Nephron progenitor cell (in vitro differentiated cells): ENCODE measurements around the gene LARGE1.

Experiments used
- DNase-seq: peaks from one replicate; pipeline ENCODE4 v3.0.0; 2021
- H3K27ac Mint-ChIP-seq: 2 replicates; pipeline ENCODE4 v1.8.0; 2021; ENCODE audit warnings: mild to moderate bottlenecking, moderate library complexity, mixed read lengths
- H3K27me3 Mint-ChIP-seq: 2 replicates; pipeline ENCODE4 v1.8.0; 2021; ENCODE audit warnings: mild to moderate bottlenecking, low read depth, mixed read lengths; ENCODE audit not compliant: poor library complexity
- H3K36me3 Mint-ChIP-seq: 2 replicates; pipeline ENCODE4 v1.8.0; 2021; ENCODE audit warnings: low read depth, mixed read lengths
- H3K4me1 Mint-ChIP-seq: 2 replicates; pipeline ENCODE4 v1.8.0; 2021; ENCODE audit warnings: mixed read lengths
- H3K4me3 Mint-ChIP-seq: 2 replicates; pipeline ENCODE4 v1.8.0; 2021; ENCODE audit warnings: mild to moderate bottlenecking, moderate library complexity, mixed read lengths
- H3K9me3 Mint-ChIP-seq: 2 replicates; pipeline ENCODE4 v1.8.0; 2021; ENCODE audit warnings: mild to moderate bottlenecking, moderate library complexity, mixed read lengths
- TF ChIP-seq, protein P1 (sequence below): fragments of 200-600 bp; sonication (generic); IDR thresholded peaks from 2 replicates; pipeline ENCODE4 v1.5.0; 2021; ENCODE audit warnings: antibody characterized with exemption

LARGE1 gene

DNA sequence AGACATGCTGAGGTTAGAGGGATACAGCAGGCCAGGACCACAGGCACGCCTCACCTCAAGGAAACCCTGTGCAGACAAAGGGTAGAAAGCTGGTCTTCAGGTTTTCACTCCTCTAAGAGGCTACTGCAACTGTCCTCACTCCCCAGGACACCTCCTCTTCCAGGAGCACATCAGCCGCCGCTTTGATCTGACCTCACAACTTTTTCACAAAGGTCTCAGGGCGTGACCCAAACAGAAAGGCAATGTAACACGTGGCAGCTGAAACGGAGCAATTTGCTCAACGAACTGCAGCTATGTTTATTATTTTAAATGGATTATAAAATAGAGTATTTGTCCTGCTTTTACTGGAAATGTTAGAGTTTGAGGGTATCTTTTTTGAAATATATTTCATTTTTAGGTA, 46.1 kb downstream of the LARGE1 start:
- DNase-seq: no peak
- Mint-ChIP-seq H3K36me3 (no peaks in the 10 kb centered on the region), H3K4me1 (peaks cover 56% of the 10 kb centered on the region), H3K9me3 (no peaks in the 10 kb centered on the region), H3K4me3 (no peak overlapping the region), H3K27ac (peak overlapping the region; percentile 43), H3K27me3 (peaks cover 3% of the 10 kb centered on the region)
- TF ChIP-seq, protein P1, sequence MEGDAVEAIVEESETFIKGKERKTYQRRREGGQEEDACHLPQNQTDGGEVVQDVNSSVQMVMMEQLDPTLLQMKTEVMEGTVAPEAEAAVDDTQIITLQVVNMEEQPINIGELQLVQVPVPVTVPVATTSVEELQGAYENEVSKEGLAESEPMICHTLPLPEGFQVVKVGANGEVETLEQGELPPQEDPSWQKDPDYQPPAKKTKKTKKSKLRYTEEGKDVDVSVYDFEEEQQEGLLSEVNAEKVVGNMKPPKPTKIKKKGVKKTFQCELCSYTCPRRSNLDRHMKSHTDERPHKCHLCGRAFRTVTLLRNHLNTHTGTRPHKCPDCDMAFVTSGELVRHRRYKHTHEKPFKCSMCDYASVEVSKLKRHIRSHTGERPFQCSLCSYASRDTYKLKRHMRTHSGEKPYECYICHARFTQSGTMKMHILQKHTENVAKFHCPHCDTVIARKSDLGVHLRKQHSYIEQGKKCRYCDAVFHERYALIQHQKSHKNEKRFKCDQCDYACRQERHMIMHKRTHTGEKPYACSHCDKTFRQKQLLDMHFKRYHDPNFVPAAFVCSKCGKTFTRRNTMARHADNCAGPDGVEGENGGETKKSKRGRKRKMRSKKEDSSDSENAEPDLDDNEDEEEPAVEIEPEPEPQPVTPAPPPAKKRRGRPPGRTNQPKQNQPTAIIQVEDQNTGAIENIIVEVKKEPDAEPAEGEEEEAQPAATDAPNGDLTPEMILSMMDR: no peak

DNA sequence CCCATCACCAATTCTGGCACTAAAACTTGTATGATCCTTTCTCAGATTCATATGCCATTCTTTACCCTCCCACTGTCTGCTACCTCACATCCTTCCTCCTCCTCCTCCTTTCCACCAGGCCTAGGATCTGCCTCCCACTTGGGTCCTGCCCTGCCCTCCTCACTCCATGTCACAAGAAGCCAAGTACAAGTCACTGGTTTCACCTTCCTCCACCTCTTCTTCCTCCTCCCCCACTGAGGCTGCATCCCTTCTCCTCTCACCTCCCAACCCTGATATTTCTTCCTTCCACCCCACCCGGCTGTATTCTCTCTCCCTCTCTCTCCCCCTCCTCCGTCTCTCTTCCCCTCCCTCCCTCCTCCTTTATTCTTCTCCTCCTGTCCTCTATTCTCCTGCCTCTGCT, 46.6 kb downstream of the LARGE1 start:
- H3K4me1 Mint-ChIP-seq: peaks cover 56% of the 10 kb centered on the region
- peak overlapping the region; percentile 71 for H3K27ac Mint-ChIP-seq
- no peaks in the 10 kb centered on the region for H3K9me3 Mint-ChIP-seq
- DNase-seq: no peak
- peak overlapping the region; percentile 4 for H3K4me3 Mint-ChIP-seq
- no peaks in the 10 kb centered on the region for H3K36me3 Mint-ChIP-seq
- H3K27me3 Mint-ChIP-seq: peaks cover 3% of the 10 kb centered on the region
- TF ChIP-seq, protein P1: no peak

DNA sequence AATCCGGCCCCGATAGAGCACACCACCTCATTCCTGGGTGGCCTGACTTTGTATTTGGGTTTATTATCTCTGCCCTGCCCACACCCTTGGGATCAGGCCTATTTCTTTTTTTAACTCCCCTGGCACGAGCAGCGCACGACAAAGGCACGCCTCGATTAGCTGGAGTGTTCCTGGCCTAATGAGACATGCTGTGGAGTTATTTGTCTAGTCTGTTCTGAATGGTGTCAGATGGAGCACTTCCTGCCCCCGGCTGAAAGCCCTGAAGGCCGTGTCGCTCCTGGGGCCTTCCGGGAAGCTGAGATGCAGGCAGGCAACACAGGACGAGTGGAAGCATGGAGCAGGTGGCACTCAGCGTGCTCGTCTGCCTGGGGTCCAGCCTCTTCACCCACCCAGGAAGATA, 47.1 kb downstream of the LARGE1 start:
- H3K27ac Mint-ChIP-seq: peak overlapping the region; percentile 71
- peak overlapping the region; percentile 4 for H3K4me3 Mint-ChIP-seq
- no peaks in the 10 kb centered on the region for H3K36me3 Mint-ChIP-seq
- H3K9me3 Mint-ChIP-seq: no peaks in the 10 kb centered on the region
- peaks cover 56% of the 10 kb centered on the region for H3K4me1 Mint-ChIP-seq
- TF ChIP-seq, protein P1: no peak
- DNase-seq: no peak
- peaks cover 3% of the 10 kb centered on the region for H3K27me3 Mint-ChIP-seq

DNA sequence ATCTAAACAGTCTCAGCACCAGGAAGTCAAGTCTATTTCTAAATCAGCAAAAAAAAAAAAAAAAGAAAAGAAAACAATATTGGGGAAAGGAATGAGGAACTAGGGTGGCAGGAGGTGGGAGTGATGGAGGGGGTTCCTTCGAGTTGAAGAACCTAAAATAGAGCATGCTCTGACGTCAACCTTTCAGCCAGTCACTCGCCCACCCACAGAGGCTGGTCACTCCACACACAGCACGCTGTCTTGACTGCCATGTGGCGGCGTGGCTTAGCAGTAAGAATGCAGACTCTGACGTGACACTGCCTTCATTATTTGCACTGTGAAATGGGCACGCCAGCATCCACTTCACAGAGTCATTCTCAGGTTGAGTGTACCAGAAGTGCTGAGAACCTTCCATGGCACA, 48.3 kb downstream of the LARGE1 start:
- Mint-ChIP-seq H3K4me1 (peaks cover 53% of the 10 kb centered on the region), H3K36me3 (no peaks in the 10 kb centered on the region), H3K27me3 (peaks cover 3% of the 10 kb centered on the region), H3K27ac (no peak overlapping the region), H3K9me3 (no peaks in the 10 kb centered on the region), H3K4me3 (no peak overlapping the region)
- DNase-seq: no peak
- TF ChIP-seq, protein P1: no peak

DNA sequence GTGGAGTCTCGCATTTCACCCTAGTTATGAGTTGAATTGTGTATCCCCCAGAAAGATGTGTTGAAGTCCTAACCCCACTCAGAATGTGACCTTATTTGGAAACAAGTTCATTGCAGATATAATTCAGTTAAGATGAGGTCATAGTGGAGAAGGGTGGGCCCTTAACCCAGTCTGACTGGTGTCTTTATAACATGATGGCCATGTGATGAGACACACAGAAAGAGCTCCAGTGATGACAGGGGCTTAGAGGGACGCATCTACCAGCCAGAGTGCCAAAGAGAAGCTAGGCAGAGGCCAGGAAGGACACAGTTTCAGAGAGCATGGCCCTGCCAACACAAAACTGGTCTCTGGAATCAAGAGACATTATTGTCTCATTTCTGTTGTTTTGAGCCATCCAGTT, 50.3 kb downstream of the LARGE1 start:
- Mint-ChIP-seq H3K36me3 (no peaks in the 10 kb centered on the region), H3K4me3 (no peak overlapping the region), H3K27me3 (peaks cover 6% of the 10 kb centered on the region), H3K27ac (peak overlapping the region; percentile 24), H3K4me1 (peaks cover 42% of the 10 kb centered on the region), H3K9me3 (no peaks in the 10 kb centered on the region)
- TF ChIP-seq, protein P1: no peak
- no peak for DNase-seq

DNA sequence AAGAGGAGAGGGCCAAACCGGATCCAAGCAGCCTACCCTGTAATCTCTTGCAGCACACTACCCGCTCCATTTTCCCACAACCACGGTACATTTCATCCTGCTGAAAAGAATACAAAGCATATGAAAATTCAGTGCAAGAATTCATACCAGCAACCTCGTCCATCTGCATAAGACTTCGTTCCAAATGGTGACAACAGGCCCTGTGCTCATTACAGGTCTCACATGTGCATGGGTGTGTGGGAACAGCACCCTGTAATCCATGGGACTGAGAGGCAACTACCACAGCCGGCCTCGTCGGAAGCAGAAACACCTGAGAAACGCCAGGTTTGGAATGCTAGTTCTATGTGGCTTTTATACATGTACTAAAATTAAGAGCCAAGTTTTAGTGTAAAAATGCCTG, 52.3 kb downstream of the LARGE1 start:
- peaks cover 27% of the 10 kb centered on the region for H3K4me1 Mint-ChIP-seq
- no peaks in the 10 kb centered on the region for H3K36me3 Mint-ChIP-seq

More for the DNA sequence above, 52.3 kb downstream of the LARGE1 start:
- no peak for DNase-seq
- Mint-ChIP-seq H3K27me3 (peaks cover 6% of the 10 kb centered on the region), H3K4me3 (no peak overlapping the region), H3K9me3 (no peaks in the 10 kb centered on the region), H3K27ac (no peak overlapping the region)
- TF ChIP-seq, protein P1: no peak
